ENCODE data around the gene MAN1B1. TPM values are rescaled to one million over a fixed set of nuclear protein-coding genes. Genes with fewer than 3 reads are reported as not detected.

The MAN1B1 gene
- total RNA-seq, 4 donors from 2014 or later, result 26.1 to 30.2 (median 29.3) TPM

DNA sequence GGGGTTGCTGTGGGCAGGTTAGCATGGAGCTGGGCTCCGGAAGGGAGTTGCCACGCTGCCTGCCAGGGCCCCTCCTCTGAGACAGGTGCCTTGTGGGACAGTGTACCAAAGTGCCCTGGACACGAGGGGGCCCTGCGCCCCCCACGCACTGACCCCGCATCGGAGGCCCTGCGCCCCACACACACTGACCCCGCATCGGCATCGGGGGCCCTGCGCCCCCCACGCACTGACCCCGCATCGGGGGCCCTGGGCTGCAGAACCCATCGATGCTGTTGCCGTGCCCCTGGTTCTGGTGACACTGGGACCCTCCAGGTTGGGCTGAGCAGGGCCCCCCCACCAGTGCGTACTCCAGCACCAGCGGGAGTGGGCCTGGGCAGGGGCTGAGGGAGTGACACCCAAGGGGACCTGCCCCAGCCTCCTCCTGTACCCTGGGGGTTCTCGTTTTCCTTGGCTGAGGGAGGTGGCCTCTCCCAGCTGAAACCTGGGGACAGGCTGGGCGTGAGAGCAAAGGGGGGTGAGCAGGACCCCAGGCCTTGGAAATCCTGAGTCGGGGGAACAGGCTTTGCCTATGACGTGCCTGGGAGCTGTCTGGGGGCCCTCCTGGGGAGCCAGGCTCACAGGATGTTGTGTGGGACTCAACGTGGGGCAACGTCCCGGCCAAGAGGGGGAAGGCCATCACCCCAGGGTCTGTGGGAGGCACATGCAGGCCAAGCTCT lies 23.3 kb upstream of the MAN1B1 start:
- no CpG with 5 or more reads among the region's 26 CpGs for WGBS, 2 donors (ENCODE audit: low coverage in 1 of 2)

DNA sequence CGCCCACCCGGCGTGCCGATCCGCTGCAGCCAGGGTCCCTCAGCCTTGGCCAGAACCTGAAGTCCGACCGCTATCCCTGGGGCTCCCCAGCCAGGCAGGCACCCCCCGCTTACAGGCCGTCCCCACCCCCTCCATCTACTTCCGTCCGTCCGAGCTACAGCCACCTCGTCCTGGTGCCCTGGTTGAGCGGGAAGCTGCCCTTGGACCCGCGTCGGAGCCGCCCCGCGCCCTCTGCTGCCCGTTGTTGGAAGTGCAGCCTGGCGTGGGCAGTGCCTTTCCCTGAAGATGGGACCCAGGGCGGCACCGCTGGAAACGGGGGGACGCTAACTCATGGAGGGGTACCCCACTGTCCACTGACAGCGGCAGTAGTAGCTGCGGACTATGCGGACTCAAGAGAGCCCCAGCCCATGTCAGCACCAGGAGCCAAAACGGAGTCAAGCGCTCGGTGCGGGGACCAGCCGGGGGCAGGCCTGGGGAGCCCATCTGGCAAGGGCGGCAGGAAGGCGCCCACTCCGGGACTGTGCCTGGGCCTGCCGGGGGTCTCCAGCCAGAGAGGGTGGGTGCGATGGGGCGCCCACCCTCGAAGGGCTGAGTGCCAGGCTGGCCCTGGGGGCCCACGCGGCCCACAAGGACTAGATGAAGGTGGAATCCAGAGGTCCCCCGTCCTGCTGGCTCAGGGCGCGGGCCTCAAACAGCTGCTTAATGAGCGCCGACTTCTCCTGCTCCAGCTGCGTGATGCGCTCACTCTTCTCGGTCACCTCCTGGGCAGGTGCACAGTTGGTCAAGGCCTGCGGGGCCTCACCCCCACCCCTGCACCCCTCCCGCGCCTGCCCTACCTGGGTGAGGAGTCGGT lies 22.5 kb upstream of the MAN1B1 start:
- WGBS, 2 donors (ENCODE audit: low coverage in 1 of 2), result 72% methylated on average over 7 of the region's 55 CpGs; no CpG with 5 or more reads in 1 of the 2 donors
- H3K4me1 ChIP-seq, result peaks cover 0 to 11% (median 5%) of the 10 kb centered on the region in 3 donors
- peaks cover 38% of the 10 kb centered on the region for H3K27me3 ChIP-seq
- no peaks in the 10 kb centered on the region for H3K9me3 ChIP-seq
- no peak overlapping the region for H3K4me3 ChIP-seq
- ATAC-seq, result peak; percentile 60
- TF ChIP-seq, protein P1, sequence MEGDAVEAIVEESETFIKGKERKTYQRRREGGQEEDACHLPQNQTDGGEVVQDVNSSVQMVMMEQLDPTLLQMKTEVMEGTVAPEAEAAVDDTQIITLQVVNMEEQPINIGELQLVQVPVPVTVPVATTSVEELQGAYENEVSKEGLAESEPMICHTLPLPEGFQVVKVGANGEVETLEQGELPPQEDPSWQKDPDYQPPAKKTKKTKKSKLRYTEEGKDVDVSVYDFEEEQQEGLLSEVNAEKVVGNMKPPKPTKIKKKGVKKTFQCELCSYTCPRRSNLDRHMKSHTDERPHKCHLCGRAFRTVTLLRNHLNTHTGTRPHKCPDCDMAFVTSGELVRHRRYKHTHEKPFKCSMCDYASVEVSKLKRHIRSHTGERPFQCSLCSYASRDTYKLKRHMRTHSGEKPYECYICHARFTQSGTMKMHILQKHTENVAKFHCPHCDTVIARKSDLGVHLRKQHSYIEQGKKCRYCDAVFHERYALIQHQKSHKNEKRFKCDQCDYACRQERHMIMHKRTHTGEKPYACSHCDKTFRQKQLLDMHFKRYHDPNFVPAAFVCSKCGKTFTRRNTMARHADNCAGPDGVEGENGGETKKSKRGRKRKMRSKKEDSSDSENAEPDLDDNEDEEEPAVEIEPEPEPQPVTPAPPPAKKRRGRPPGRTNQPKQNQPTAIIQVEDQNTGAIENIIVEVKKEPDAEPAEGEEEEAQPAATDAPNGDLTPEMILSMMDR (IDR thresholded peaks at IDR 0.05), result peak in 3 of 4 experiments; percentile 95 to 98 (median 96)
- no peak for TF ChIP-seq POLR2A (IDR thresholded peaks at IDR 0.05)
- H3K36me3 ChIP-seq, result no peaks in the 10 kb centered on the region
- no peak overlapping the region for H3K27ac ChIP-seq

More for the DNA sequence above, 23.3 kb upstream of the MAN1B1 start:
- H3K4me1 ChIP-seq, result peaks cover 0 to 9% (median 5%) of the 10 kb centered on the region in 3 donors
- ATAC-seq, result no peak
- no peak overlapping the region for H3K4me3 ChIP-seq
- no peak overlapping the region for H3K27ac ChIP-seq
- peaks cover 30% of the 10 kb centered on the region for H3K27me3 ChIP-seq
- H3K36me3 ChIP-seq, result no peaks in the 10 kb centered on the region
- no peaks in the 10 kb centered on the region for H3K9me3 ChIP-seq
- no peak for TF ChIP-seq EP300 (IDR thresholded peaks at IDR 0.05)
- TF ChIP-seq, protein P1 (IDR thresholded peaks at IDR 0.05), result no peak
- no peak for TF ChIP-seq POLR2AphosphoS5 (IDR thresholded peaks at IDR 0.05)
- TF ChIP-seq POLR2A (IDR thresholded peaks at IDR 0.05), result no peak

DNA sequence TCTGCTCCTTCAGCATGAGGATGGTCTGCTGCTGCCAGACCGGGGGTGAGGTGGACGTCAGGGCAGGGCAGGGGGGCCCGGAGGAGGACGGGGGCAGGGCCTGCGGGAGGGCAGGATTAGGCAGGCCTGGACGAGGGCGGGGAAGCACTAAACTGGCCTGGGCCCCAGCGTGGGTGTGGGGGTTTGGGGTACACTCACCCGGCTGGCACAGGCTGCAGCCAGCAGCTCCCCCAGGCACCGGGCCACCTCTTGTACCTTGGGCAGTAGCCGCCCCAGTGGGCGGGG lies 22.0 kb upstream of the MAN1B1 start:
- no peak overlapping the region for H3K4me3 ChIP-seq
- H3K9me3 ChIP-seq, result no peaks in the 10 kb centered on the region
- ATAC-seq, result no peak
- no peaks in the 10 kb centered on the region for H3K36me3 ChIP-seq
- TF ChIP-seq POLR2AphosphoS5 (IDR thresholded peaks at IDR 0.05) (no peak), EP300 (IDR thresholded peaks at IDR 0.05) (no peak), POLR2A (IDR thresholded peaks at IDR 0.05) (no peak)
- TF ChIP-seq, protein P1 (IDR thresholded peaks at IDR 0.05), result no peak
- peaks cover 0 to 17% (median 5%) of the 10 kb centered on the region in 3 donors for H3K4me1 ChIP-seq
- H3K27ac ChIP-seq, result no peak overlapping the region
- H3K27me3 ChIP-seq, result peaks cover 44% of the 10 kb centered on the region
- no CpG with 5 or more reads among the region's 12 CpGs for WGBS, 2 donors (ENCODE audit: low coverage in 1 of 2)

DNA sequence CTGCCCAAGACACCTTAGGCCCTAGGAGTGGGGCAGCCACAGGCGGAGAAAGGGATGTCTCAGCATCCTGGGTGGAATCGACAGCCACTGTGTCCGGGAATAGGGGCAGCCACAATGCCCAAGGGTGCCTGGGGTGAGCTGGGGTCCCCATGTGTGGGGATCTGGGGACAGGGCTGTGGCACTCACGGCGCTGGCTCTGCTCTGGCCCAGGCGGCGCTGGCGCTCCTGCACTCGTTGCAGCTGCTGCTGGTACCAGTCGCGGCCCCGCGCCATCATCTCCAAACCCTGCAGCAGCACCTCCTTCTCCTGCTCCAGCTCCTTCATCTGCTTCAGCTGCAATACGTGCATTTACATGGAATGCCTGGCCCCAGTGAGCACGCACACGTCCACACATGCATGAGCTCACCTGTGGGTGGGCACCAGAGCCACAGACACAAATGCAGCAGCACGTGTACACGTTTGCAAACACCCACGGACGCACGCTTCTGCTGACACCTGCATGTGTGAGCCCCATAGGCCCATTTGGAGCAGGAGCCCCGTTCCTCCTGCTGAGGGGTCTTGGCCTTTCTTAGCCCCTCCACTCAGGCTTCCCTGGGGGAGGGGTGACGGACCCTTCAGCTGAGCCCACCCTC lies 21.3 kb upstream of the MAN1B1 start:
- 99 to 100% methylated on average over 1 to 12 of the region's 23 CpGs for WGBS, 2 donors (ENCODE audit: low coverage in 1 of 2)
- H3K4me3 ChIP-seq, result no peak overlapping the region
- H3K27ac ChIP-seq, result no peak overlapping the region

More for the DNA sequence above, 21.3 kb upstream of the MAN1B1 start:
- Histone ChIP-seq H3K36me3 (no peaks in the 10 kb centered on the region), H3K27me3 (peaks cover 49% of the 10 kb centered on the region), H3K9me3 (no peaks in the 10 kb centered on the region), H3K4me1 (peaks cover 0 to 23% (median 5%) of the 10 kb centered on the region in 3 donors)
- no peak for TF ChIP-seq POLR2A (IDR thresholded peaks at IDR 0.05)
- TF ChIP-seq, protein P1 (IDR thresholded peaks at IDR 0.05), result no peak
- no peak for TF ChIP-seq EP300 (IDR thresholded peaks at IDR 0.05)
- TF ChIP-seq POLR2AphosphoS5 (IDR thresholded peaks at IDR 0.05), result no peak
- ATAC-seq, result no peak
